Esophagus (tissue), 2 donors: Measurements from ENCODE around the gene DISP3. TPM values are rescaled to one million over a fixed set of nuclear protein-coding genes. Genes with fewer than 3 reads are reported as not detected.

Experiments used
- H3K27ac ChIP-seq, 2 donors: one replicate each; pipeline ENCODE4 v1.5.1; 2013; ENCODE audit warnings: low read depth in 2 of 2, mild to moderate bottlenecking in 2 of 2, inconsistent platforms in 1 of 2, low read length in 1 of 2, moderate library complexity in 1 of 2
- H3K27me3 ChIP-seq, 2 donors: one replicate each; pipeline ENCODE4 v1.6.1; 2013; ENCODE audit warnings: low read length in 2 of 2, control low read depth in 1 of 2, mild to moderate bottlenecking in 1 of 2; ENCODE audit not compliant: insufficient read depth in 2 of 2, control insufficient read depth in 1 of 2
- H3K36me3 ChIP-seq, 2 donors: one replicate each; pipeline ENCODE4 v1.6.1; 2013; ENCODE audit warnings: low read length in 1 of 2; ENCODE audit not compliant: control insufficient read depth in 2 of 2, insufficient read depth in 2 of 2
- H3K4me1 ChIP-seq, 2 donors: one replicate each; pipeline ENCODE4 v1.6.1; 2013; ENCODE audit warnings: low read length in 1 of 2; ENCODE audit not compliant: control insufficient read depth in 2 of 2, insufficient read depth in 2 of 2
- H3K4me3 ChIP-seq, 2 donors: one replicate each; pipeline ENCODE4 v1.5.1; 2013; ENCODE audit warnings: low read length in 2 of 2, mild to moderate bottlenecking in 2 of 2, low read depth in 1 of 2, moderate library complexity in 1 of 2
- H3K9me3 ChIP-seq, 2 donors: one replicate each; pipeline ENCODE4 v1.6.1; 2013; ENCODE audit warnings: mild to moderate bottlenecking in 2 of 2, low read depth in 1 of 2, low read length in 1 of 2, moderate library complexity in 1 of 2; ENCODE audit not compliant: control insufficient read depth in 2 of 2, insufficient read depth in 1 of 2
- WGBS, 2 donors: extraction: QIAGEN DNeasy Blood & Tissue Kit; methylation state at CpG; one replicate each; pipeline ENCODE4 v1.1.7; 2013; 5-methylcytosine and 5-hydroxymethylcytosine counted together
- polyA plus RNA-seq, 2 donors: library from polyadenylated mRNA; stranded (reverse); fragments of 200-250 nt; gene quantifications; one replicate each; pipeline ENCODE4 v1.2.3, GENCODE V29; 2013
- donor health status: healthy with polysubstance abuse.
- donor health status: Bipolar disorder and iron deficiency.

DISP3 gene
- polyA plus RNA-seq, 2 donors = not detected

- WGBS, 2 donors = 69 to 73% methylated on average over 10 of the region's 10 CpGs
- no peaks in the 10 kb centered on the region for H3K27me3 ChIP-seq
- H3K36me3 ChIP-seq = no peaks in the 10 kb centered on the region
- no peak overlapping the region for H3K27ac ChIP-seq
- H3K9me3 ChIP-seq = no peaks in the 10 kb centered on the region
- no peak overlapping the region for H3K4me3 ChIP-seq
- peaks cover 0 to 7% of the 10 kb centered on the region in 2 donors for H3K4me1 ChIP-seq
Observed at GRCh38 chr1:11483581-11484320, 4.8 kb downstream of the DISP3 start.

GRCh38 chr1:11484321-11484655 is 5.3 kb downstream of the DISP3 start:
- Histone ChIP-seq H3K4me3 (no peak overlapping the region), H3K27me3 (no peaks in the 10 kb centered on the region), H3K36me3 (no peaks in the 10 kb centered on the region), H3K9me3 (no peaks in the 10 kb centered on the region), H3K4me1 (peaks cover 0 to 4% of the 10 kb centered on the region in 2 donors), H3K27ac (no peak overlapping the region)
- 53 to 57% methylated on average over 7 of the region's 7 CpGs for WGBS, 2 donors

DNA sequence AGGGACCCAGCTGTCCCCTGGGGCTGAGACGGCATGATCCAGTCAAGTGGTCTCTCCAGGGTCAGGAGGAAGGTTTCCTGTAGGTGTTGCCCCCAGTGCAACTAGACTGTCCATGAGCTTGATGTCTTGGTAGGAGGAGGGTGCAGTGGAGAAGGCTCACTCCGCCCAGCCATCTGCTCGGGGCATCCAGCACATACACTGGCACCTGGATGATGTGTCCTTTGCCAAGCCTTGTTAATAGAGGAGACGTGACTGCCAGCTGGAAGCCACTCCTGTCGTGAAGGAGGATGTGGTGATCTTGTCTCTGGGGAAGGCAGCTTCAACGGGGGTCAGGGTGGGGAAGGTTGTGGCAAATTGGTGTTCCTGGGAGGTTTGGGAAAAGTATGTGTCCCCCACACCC is 6.2 kb downstream of the DISP3 start:
- Histone ChIP-seq H3K27ac (no peak overlapping the region), H3K9me3 (no peaks in the 10 kb centered on the region), H3K27me3 (no peaks in the 10 kb centered on the region), H3K4me3 (no peak overlapping the region), H3K36me3 (no peaks in the 10 kb centered on the region), H3K4me1 (no peaks in the 10 kb centered on the region)
- 49% methylated on average over 6 of the region's 6 CpGs for WGBS, 2 donors

- no peaks in the 10 kb centered on the region for H3K27me3 ChIP-seq
- WGBS, 2 donors = 64 to 72% methylated on average over 12 of the region's 12 CpGs
- no peak overlapping the region for H3K27ac ChIP-seq
- H3K9me3 ChIP-seq = no peaks in the 10 kb centered on the region
- no peaks in the 10 kb centered on the region for H3K4me1 ChIP-seq
- no peaks in the 10 kb centered on the region for H3K36me3 ChIP-seq
- no peak overlapping the region for H3K4me3 ChIP-seq
Observed at GRCh38 chr1:11486231-11487009, 7.5 kb downstream of the DISP3 start.

DNA sequence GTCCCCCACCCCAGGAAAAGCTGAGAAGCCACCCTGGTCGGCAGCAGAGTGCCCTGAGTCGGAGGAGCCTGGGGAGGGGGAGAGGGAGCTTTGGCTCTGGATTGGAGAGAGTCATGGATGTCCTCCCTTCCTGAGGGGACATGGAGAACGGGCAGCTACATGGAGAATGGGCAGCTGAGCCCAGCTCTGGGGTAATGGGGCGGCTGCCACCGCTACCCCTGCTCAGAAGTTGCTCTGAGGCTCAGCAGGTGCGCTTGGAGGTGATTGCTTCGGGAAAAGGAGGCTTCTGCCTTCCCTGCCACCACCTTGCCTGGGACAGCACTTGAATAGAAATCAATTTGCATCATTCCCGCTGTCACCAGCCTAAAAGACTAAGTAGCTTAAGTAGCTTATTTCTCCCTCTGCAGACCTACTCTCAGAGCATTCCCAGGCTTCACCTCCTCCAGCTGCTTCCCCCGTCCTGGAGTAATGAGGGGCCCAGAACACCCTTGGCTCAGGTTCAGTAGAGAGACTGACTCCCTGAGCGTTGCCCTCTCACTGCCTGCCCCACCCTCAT is 8.3 kb downstream of the DISP3 start:
- Histone ChIP-seq H3K27me3 (no peaks in the 10 kb centered on the region), H3K4me1 (no peaks in the 10 kb centered on the region), H3K27ac (no peak overlapping the region), H3K4me3 (no peak overlapping the region), H3K36me3 (no peaks in the 10 kb centered on the region), H3K9me3 (no peaks in the 10 kb centered on the region)
- WGBS, 2 donors = 50 to 56% methylated on average over 10 of the region's 10 CpGs

GRCh38 chr1:11488201-11488770 is 9.3 kb downstream of the DISP3 start:
- H3K36me3 ChIP-seq = no peaks in the 10 kb centered on the region
- H3K27me3 ChIP-seq = no peaks in the 10 kb centered on the region
- WGBS, 2 donors = 74% methylated on average over 9 of the region's 9 CpGs
- H3K4me1 ChIP-seq = no peaks in the 10 kb centered on the region
- H3K9me3 ChIP-seq = no peaks in the 10 kb centered on the region
- H3K27ac ChIP-seq = no peak overlapping the region
- no peak overlapping the region for H3K4me3 ChIP-seq

- 56 to 57% methylated on average over 11 of the region's 11 CpGs for WGBS, 2 donors
- no peaks in the 10 kb centered on the region for H3K4me1 ChIP-seq
- no peaks in the 10 kb centered on the region for H3K36me3 ChIP-seq
- H3K4me3 ChIP-seq = no peak overlapping the region
- H3K27me3 ChIP-seq = no peaks in the 10 kb centered on the region
- no peak overlapping the region for H3K27ac ChIP-seq
- H3K9me3 ChIP-seq = no peaks in the 10 kb centered on the region
Observed at GRCh38 chr1:11488966-11489625, 10.1 kb downstream of the DISP3 start.

GRCh38 chr1:11492235-11492634 is 13.3 kb downstream of the DISP3 start:
- Histone ChIP-seq H3K27ac (no peak overlapping the region), H3K9me3 (no peaks in the 10 kb centered on the region), H3K4me3 (no peak overlapping the region), H3K27me3 (no peaks in the 10 kb centered on the region), H3K4me1 (no peaks in the 10 kb centered on the region), H3K36me3 (no peaks in the 10 kb centered on the region)
- 50 to 51% methylated on average over 7 of the region's 7 CpGs for WGBS, 2 donors

DNA sequence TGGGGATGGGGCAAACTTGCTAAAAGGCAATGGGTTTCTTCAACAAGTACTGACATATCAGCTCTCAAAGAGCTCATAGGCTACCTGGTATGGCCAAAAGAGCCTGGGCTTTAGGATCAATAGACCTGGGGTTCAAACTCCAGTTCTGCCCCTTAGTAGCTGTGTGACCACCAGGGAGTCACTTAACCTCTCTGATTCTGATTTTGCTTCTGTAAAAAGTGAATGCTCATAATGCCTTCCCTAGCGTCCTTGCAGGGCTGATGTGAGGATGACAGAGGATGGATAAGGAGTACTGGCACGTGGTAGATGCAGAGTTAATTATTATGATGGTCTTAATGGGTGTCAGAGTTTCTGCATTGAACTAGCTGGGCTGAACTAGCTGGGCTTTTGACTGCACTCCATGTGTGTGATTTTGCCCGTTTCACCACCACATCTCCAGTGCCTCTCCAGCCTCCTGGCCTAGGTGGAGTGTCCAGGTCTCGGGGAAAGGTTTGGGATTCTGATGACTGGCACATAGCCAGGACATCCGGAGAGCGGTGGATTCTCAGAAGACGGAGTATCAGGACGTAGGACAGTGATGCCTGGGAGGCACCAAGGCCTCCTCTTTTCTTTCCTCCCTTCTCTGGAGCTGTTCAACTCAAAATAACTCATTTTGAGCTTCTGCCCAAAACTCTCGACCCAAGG is 15.2 kb downstream of the DISP3 start:
- Histone ChIP-seq H3K27me3 (no peaks in the 10 kb centered on the region), H3K4me3 (no peak overlapping the region), H3K9me3 (no peaks in the 10 kb centered on the region), H3K4me1 (no peaks in the 10 kb centered on the region), H3K36me3 (no peaks in the 10 kb centered on the region), H3K27ac (no peak overlapping the region)
- WGBS, 2 donors = 65 to 77% methylated on average over 9 of the region's 9 CpGs
